WTC11 (cell line): ENCODE data around the gene KCNIP2. TPM values are rescaled to one million over a fixed set of nuclear protein-coding genes. Genes with fewer than 3 reads are reported as not detected.

Source experiments
- AR ChIP-seq: fragments of 250-450 bp; sonication (Bioruptor Pico); IDR thresholded peaks from 2 replicates; pipeline ENCODE4 v1.9.0; 2021; ENCODE audit warnings: mild to moderate bottlenecking
- ARID4B ChIP-seq: sonication (generic); formaldehyde crosslinking; IDR thresholded peaks from 2 replicates; pipeline ENCODE4 v1.8.0; 2023; ENCODE audit warnings: missing genetic modification reagents, mild to moderate bottlenecking, borderline replicate concordance
- ATF1 ChIP-seq: sonication (generic); formaldehyde crosslinking; IDR thresholded peaks from 2 replicates; pipeline ENCODE4 v1.8.1; 2023; ENCODE audit warnings: mild to moderate bottlenecking, moderate library complexity, missing genetic modification reagents
- CDX4 ChIP-seq: fragments of 250-450 bp; sonication (Bioruptor Pico); IDR thresholded peaks from 2 replicates; pipeline ENCODE4 v1.9.0; 2021; ENCODE audit warnings: moderate library complexity, mild to moderate bottlenecking, inconsistent platforms, borderline replicate concordance
- E2F5 ChIP-seq: sonication (generic); formaldehyde crosslinking; IDR thresholded peaks from 2 replicates; pipeline ENCODE4 v1.8.1; 2022; ENCODE audit warnings: mild to moderate bottlenecking, moderate library complexity, missing genetic modification reagents
- ETV6 ChIP-seq: sonication (generic); formaldehyde crosslinking; IDR thresholded peaks from 2 replicates; pipeline ENCODE4 v1.8.1; 2022; ENCODE audit warnings: mild to moderate bottlenecking, missing genetic modification reagents
- FOXJ3 ChIP-seq: sonication (generic); formaldehyde crosslinking; IDR thresholded peaks from 2 replicates; pipeline ENCODE4 v1.9.0; 2021; ENCODE audit warnings: missing genetic modification reagents, mild to moderate bottlenecking, borderline replicate concordance
- FOXK1 ChIP-seq: sonication (generic); formaldehyde crosslinking; IDR thresholded peaks from 2 replicates; pipeline ENCODE4 v1.8.0; 2022; ENCODE audit warnings: mild to moderate bottlenecking, moderate library complexity, missing genetic modification reagents
- KAT7 ChIP-seq: sonication (generic); formaldehyde crosslinking; IDR thresholded peaks from 2 replicates; pipeline ENCODE4 v1.8.1; 2023; ENCODE audit warnings: missing genetic modification reagents, mild to moderate bottlenecking, borderline replicate concordance
- MAX ChIP-seq: sonication (generic); formaldehyde crosslinking; IDR thresholded peaks from 2 replicates; pipeline ENCODE4 v1.8.0; 2022; ENCODE audit warnings: mild to moderate bottlenecking, missing genetic modification reagents
- NFYB ChIP-seq: sonication (generic); formaldehyde crosslinking; conservative IDR thresholded peaks from 2 replicates; pipeline ENCODE4 v1.8.0; 2022; ENCODE audit warnings: low read depth, missing genetic modification reagents
- NR2C2 ChIP-seq: sonication (generic); formaldehyde crosslinking; IDR thresholded peaks from 2 replicates; pipeline ENCODE4 v1.8.0; 2022; ENCODE audit warnings: mild to moderate bottlenecking, missing genetic modification reagents
- RORB ChIP-seq: fragments of 250-450 bp; sonication (Bioruptor Pico); IDR thresholded peaks from 2 replicates; pipeline ENCODE4 v1.9.0; 2021; ENCODE audit warnings: mild to moderate bottlenecking
- SMAD3 ChIP-seq: sonication (generic); formaldehyde crosslinking; IDR thresholded peaks from 2 replicates; pipeline ENCODE4 v1.8.0; 2022; ENCODE audit warnings: missing genetic modification reagents, mild to moderate bottlenecking, borderline replicate concordance
- SMAD4 ChIP-seq: sonication (generic); formaldehyde crosslinking; IDR thresholded peaks from 2 replicates; pipeline ENCODE4 v1.8.0; 2022; ENCODE audit warnings: mild to moderate bottlenecking, missing genetic modification reagents
- TCF7 ChIP-seq: sonication (generic); formaldehyde crosslinking; IDR thresholded peaks from 2 replicates; pipeline ENCODE4 v1.8.0; 2022; ENCODE audit warnings: mild to moderate bottlenecking, low read depth, missing genetic modification reagents, moderate library complexity
- USF2 ChIP-seq: sonication (generic); formaldehyde crosslinking; IDR thresholded peaks from 2 replicates; pipeline ENCODE4 v1.8.1; 2023; ENCODE audit warnings: mild to moderate bottlenecking, missing genetic modification reagents, moderate library complexity
- ZNF121 ChIP-seq: sonication (generic); formaldehyde crosslinking; IDR thresholded peaks from 2 replicates; pipeline ENCODE4 v1.8.0; 2023; ENCODE audit warnings: missing genetic modification reagents
- ZNF263 ChIP-seq: sonication (generic); formaldehyde crosslinking; IDR thresholded peaks from 2 replicates; pipeline ENCODE4 v1.8.1; 2022; ENCODE audit warnings: low read depth, mild to moderate bottlenecking, moderate library complexity, missing genetic modification reagents
- ZNF416 ChIP-seq: fragments of 250-450 bp; sonication (Bioruptor Pico); IDR thresholded peaks from 2 replicates; pipeline ENCODE4 v1.9.0; 2021; ENCODE audit warnings: mild to moderate bottlenecking, inconsistent platforms
- ZNF512 ChIP-seq: sonication (generic); formaldehyde crosslinking; IDR thresholded peaks from 2 replicates; pipeline ENCODE4 v1.8.1; 2022; ENCODE audit warnings: missing genetic modification reagents, borderline replicate concordance
- ZNF532 ChIP-seq: fragments of 250-450 bp; sonication (Bioruptor Pico); IDR thresholded peaks from 2 replicates; pipeline ENCODE4 v1.9.0; 2021; ENCODE audit warnings: mild to moderate bottlenecking, borderline replicate concordance
- total RNA-seq: library from RNA; stranded (reverse); gene quantifications from 3 replicates; pipeline ENCODE4 v1.2.3, GENCODE V29; 2021

KCNIP2 gene
- total RNA-seq, 1 experiment from 2014 or later = 5.2 TPM

- no peak for TF ChIP-seq ARID4B
- TF ChIP-seq ZNF532 (CRISPR knock-in tag) = no peak
- no peak for TF ChIP-seq ETV6 (CRISPR knock-in tag)
- TF ChIP-seq TCF7 (CRISPR knock-in tag) = no peak
- TF ChIP-seq RORB (CRISPR knock-in tag) = no peak
- no peak for TF ChIP-seq FOXJ3 (CRISPR knock-in tag)
- TF ChIP-seq AR = no peak
- TF ChIP-seq ATF1 (CRISPR knock-in tag) = no peak
- no peak for TF ChIP-seq FOXK1
- no peak for TF ChIP-seq CDX4 (CRISPR knock-in tag)
- TF ChIP-seq E2F5 (CRISPR knock-in tag) = 0 out of 2 replicates have a peak, but pooled peaks have one; percentile 7
- TF ChIP-seq ZNF263 = no peak
- TF ChIP-seq USF2 (CRISPR knock-in tag) = no peak
- no peak for TF ChIP-seq NFYB (CRISPR knock-in tag)
- no peak for TF ChIP-seq SMAD3 (CRISPR knock-in tag)
- no peak for TF ChIP-seq MAX
- no peak for TF ChIP-seq ZNF416 (CRISPR knock-in tag)
- no peak for TF ChIP-seq ZNF512 (CRISPR knock-in tag)
- TF ChIP-seq KAT7 (CRISPR knock-in tag) = no peak
- no peak for TF ChIP-seq SMAD4 (CRISPR knock-in tag)
- no peak for TF ChIP-seq NR2C2 (CRISPR knock-in tag)
- no peak for TF ChIP-seq ZNF121
Observed at GRCh38 chr10:101778781-101779543, 64.6 kb downstream of the KCNIP2 start (continued).
